GM19238 (cell line): ENCODE results near the gene GTPBP1.

Source experiments
- DNase-seq: peaks from one replicate; pipeline ENCODE4 v3.0.0; 2011; ENCODE audit warnings: low spot score; ENCODE audit not compliant: insufficient read length

GTPBP1 gene

GRCh38 chr22:38700789-38701628 is 4.7 kb upstream of the GTPBP1 start, which contains the start of gene JOSD1:
Gene JOSD1, minus strand, starts transcription at chr22:38700943. Its CDS starts 956 bp downstream, at chr22:38699987.
- DNase-seq, result peak; percentile 87

GRCh38 chr22:38704654-38705234 is 1.0 kb upstream of the GTPBP1 start:
- no peak for DNase-seq

- peak; percentile 34 for DNase-seq
These were observed 557 bp downstream of the GTPBP1 start for GRCh38 chr22:38706101-38706900.

GRCh38 chr22:38706901-38707195 is 1.1 kb downstream of the GTPBP1 start:
- DNase-seq, result no peak

DNA sequence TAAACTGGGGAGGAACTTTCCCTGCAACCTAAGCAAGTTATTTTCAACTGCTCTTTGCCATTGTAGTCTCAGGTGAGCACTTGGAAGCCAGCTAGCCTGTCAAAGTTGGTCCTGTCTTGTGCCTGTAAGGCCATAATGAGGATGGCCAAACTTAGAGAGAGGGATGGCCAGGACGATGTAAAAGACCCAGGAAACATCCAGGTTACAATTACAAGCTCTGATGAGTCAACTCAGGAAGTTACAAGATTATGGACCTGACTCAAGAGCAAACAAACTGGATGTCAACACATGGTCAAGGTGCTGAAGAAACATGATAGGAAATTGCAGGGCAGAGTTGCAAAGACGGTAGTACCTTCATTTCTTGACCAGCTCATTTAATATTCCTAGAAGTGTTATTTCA is 1.6 kb downstream of the GTPBP1 start:
- no peak for DNase-seq

- DNase-seq, result no peak
These were observed 2.2 kb downstream of the GTPBP1 start for GRCh38 chr22:38707984-38708383.

DNA sequence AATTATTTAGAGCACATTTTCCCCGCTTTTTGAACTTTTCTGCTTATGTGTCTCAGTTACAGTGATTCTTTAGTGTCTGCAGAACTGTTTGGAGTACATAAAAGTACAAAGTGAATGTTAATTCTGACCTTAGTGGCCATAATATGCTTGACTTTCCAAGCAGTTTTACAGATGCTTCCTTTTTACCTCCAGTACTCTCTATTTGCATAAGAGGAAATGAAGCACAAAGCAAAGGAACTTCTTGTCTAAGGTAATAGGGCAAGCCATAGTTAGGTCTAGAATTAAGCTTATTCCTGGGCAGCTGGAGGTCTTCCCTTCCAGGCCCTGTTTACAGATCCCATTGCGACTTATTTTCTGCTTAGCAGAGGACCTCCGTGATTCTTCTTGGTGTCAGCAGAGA is 3.6 kb downstream of the GTPBP1 start:
- DNase-seq, result no peak

GRCh38 chr22:38710351-38710750 is 4.6 kb downstream of the GTPBP1 start:
- no peak for DNase-seq

DNA sequence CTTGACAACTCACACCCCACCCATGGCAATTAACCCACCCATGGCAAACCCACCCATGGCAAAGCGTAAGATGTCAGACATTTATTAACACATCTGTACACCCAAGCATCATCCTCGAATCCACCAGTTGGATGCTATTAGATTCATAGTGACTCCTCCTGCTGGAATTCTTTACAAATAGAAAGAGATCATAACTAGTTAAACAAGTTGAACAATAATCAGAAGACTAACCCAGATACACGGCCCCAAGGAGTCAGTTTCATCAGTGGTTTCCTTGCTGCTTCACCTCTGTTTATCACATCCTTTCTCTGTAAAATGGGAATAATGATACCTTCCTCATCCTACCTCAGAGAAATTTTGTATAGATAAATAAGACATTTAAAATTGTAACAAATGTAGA is 5.1 kb downstream of the GTPBP1 start:
- no peak for DNase-seq

- no peak for DNase-seq
These were observed 6.9 kb downstream of the GTPBP1 start for GRCh38 chr22:38712486-38713207.

GRCh38 chr22:38713921-38714320 is 8.2 kb downstream of the GTPBP1 start:
- DNase-seq, result no peak

DNA sequence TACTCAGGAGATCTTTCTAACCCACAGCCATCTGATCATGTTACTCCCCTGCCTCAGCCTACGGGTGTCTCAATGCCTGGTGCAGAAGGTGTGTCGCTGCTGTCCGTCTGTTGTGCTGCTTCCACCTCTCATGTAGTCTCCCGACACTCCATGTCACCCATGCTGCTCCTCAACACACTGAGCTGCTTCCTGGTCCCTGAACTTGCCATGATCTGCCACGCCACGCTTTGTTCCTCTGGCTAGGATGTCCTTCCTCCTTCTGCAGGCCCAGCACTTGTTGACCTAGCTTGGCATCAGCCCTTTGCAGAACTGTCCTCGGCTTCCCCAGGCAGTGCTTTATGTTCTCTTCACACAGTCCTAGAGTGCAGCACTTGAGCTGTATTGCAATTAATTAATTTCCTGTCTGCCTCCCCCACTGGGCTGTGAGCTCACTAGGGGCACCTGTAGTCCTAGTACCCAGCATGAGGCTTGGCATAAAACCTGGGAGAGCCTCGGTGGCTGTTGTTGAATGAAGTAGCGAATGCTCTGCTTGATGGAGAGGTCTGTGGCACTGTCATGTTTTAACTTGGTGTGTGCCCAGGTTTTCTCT is 9.5 kb downstream of the GTPBP1 start:
- DNase-seq, result no peak

DNA sequence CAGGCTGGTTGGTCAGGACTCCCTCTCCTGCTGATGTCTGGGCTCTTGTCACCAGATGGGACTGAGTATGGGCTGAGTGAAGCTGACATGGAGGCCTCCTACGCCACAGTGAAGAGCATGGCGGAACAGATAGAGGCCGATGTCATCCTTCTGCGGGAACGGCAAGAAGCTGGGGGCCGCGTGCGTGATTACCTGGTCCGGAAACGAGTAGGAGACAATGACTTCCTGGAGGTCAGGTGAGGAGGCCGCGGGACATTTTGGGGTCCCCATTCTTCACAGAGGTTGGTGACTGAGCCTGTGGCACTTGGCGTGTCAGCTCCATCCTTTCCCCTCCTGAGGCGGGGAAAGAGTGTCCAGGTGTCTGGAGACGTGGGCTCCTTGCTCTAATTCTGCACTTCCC is 10.1 kb downstream of the GTPBP1 start:
- no peak for DNase-seq

DNA sequence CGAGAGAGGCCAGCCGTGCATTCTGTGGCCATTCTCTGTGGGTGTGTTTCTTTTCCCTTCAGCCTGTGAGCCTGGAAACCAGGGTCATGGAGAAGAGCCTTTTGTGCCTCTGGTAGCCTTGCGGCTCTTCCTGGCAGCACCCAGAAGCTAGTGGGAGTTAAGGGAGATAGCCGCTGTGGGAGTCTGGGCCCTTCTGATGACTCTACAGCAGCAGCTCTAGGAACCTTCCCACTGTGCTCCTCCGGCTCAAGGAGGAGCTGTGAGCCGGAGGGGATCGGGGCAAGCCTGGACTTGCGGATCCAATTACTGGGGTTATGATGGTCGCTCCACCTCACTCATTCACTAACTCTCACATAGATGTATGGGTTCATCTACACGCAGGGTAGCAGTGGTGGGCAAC is 10.5 kb downstream of the GTPBP1 start:
- no peak for DNase-seq

GRCh38 chr22:38716826-38717225 is 11.1 kb downstream of the GTPBP1 start:
- DNase-seq, result no peak

GRCh38 chr22:38717244-38717643 is 11.5 kb downstream of the GTPBP1 start:
- no peak for DNase-seq

- no peak for DNase-seq
These were observed 12.7 kb downstream of the GTPBP1 start for GRCh38 chr22:38718414-38718813.

DNA sequence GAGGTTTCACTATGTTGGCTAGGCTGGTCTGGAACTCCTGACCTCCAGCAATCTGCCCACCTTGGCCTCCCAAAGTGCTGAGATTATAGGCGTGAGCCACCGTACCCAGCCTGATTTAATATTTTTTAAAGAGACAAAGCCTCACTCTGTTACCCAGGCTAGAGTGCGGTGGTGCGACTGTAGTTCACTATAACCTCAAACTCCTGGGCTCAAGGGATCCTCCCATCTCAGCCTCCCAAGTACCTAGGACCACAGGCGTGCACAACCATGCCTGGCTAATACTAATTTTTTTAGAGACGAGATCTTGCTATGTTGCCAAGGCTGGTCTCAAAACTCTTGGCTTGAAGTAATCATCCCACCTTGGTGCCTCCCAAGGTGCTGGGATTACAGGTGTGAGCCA is 13.5 kb downstream of the GTPBP1 start:
- DNase-seq, result no peak

- DNase-seq, result no peak
These were observed 14.6 kb downstream of the GTPBP1 start for GRCh38 chr22:38720350-38720749.

DNA sequence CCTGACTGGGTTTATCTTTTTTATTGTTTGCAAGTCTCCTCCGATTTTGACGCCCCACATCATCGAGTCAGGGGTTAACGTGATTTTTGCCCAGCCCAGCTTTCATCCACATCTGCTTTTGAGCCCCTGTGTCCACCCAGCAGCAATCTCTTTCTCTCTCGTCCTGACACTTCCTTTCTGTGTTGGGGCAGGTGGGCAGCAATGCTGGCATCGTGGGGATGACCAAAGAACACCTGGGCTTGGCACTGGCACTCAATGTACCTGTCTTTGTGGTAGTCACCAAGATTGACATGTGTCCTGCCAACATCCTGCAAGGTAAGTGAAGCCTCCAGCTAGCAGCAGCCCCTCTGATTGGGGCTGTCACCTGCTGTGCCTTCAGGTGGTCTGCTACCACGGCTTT is 15.8 kb downstream of the GTPBP1 start:
- no peak for DNase-seq

- DNase-seq, result no peak
These were observed 18.4 kb downstream of the GTPBP1 start for GRCh38 chr22:38724176-38724575.
